ENCODE results near the gene GADL1. TPM values are rescaled to one million over a fixed set of nuclear protein-coding genes. Genes with fewer than 3 reads are reported as not detected.

The GADL1 gene
- total and polyA plus RNA-seq, 2 donors from 2014 or later, result 0.22 to 0.54 TPM

DNA sequence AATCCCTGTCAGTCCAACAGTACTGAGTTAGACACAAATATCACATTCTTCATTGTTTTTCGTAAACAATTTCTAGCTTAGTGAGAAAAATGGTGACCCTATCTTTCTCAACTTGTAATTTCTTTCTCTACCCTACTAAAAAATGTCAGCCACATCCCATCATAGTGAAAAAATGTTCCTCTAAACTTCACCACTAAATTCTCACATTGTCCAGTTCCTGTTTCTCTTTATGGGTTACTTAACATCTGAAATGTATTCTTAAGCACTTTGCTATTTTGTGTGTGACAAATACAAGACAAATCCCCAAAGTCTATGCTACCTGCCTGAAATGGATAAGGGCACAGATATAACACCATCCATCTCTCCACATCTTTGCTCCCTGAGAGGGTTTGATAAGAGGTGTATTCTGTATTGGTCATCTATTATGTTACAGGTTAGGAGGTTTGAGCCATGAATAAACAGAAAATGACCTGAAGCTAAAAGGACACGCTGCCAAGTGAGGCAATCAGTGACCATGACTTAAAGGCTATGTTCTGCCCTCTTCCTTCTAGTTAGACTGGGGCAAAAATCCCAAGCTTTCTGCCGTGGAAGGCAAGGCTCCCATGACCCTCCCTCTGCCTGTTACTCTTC is 118.2 kb downstream of the GADL1 start:
- Histone ChIP-seq H3K9me3 (ENCODE audit: control insufficient read depth in 2 of 3, insufficient read depth in 1 of 3, low read length in 3 of 3) (no peaks in the 10 kb centered on the region), H3K27ac (ENCODE audit: low read depth in 2 of 2, low read length in 2 of 2) (no peak overlapping the region), H3K4me3 (ENCODE audit: low read length in 3 of 3) (no peak overlapping the region), H3K4me1 (ENCODE audit: control insufficient read depth in 2 of 3, insufficient read depth in 2 of 3, low read depth in 1 of 3, low read length in 3 of 3) (no peaks in the 10 kb centered on the region), H3K27me3 (ENCODE audit: control insufficient read depth, insufficient read depth, low read length) (no peaks in the 10 kb centered on the region), H3K36me3 (ENCODE audit: control insufficient read depth in 2 of 3, insufficient read depth in 3 of 3, low read length in 3 of 3) (no peaks in the 10 kb centered on the region), H3K9ac (ENCODE audit: low read length in 3 of 3) (no peak overlapping the region)
- FAIRE-seq, result no peak
- TF ChIP-seq, protein P1, sequence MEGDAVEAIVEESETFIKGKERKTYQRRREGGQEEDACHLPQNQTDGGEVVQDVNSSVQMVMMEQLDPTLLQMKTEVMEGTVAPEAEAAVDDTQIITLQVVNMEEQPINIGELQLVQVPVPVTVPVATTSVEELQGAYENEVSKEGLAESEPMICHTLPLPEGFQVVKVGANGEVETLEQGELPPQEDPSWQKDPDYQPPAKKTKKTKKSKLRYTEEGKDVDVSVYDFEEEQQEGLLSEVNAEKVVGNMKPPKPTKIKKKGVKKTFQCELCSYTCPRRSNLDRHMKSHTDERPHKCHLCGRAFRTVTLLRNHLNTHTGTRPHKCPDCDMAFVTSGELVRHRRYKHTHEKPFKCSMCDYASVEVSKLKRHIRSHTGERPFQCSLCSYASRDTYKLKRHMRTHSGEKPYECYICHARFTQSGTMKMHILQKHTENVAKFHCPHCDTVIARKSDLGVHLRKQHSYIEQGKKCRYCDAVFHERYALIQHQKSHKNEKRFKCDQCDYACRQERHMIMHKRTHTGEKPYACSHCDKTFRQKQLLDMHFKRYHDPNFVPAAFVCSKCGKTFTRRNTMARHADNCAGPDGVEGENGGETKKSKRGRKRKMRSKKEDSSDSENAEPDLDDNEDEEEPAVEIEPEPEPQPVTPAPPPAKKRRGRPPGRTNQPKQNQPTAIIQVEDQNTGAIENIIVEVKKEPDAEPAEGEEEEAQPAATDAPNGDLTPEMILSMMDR (IDR thresholded peaks at IDR 0.05; ENCODE audit: borderline replicate concordance, extremely low read depth, insufficient read depth), result no peak
- intact Hi-C loops (cut with DNase I), result no loop called here
- DNase-seq, result no peak

DNA sequence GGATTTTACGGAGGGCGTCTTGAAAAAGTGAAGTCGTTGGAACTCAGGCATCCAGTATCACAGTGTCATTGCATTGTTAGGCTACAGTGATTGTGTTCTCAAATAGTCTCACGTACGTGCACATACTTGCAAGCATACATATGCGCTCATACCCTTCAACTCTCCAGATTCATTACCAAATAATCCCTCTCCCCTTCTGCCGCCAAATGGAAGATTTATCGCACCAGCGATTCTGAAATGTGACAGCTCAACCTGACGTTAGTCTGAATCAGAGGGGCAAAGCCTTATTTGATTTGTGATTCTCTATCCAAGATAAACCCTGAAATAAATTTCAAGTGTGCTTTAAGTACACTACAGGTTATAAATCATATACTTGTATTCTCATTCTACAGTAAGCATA is 119.4 kb downstream of the GADL1 start:
- DNase-seq (peak in 3 of 5 donors; percentile 21 to 73 (median 63)), FAIRE-seq (no peak)
- no peaks in the 10 kb centered on the region for H3K4me1 ChIP-seq (ENCODE audit: control insufficient read depth in 2 of 3, insufficient read depth in 2 of 3, low read depth in 1 of 3, low read length in 3 of 3)
- no peaks in the 10 kb centered on the region for H3K27me3 ChIP-seq (ENCODE audit: control insufficient read depth, insufficient read depth, low read length)
- TF ChIP-seq, protein P1 (IDR thresholded peaks at IDR 0.05; ENCODE audit: borderline replicate concordance, extremely low read depth, insufficient read depth), result no peak
- no peak overlapping the region for H3K9ac ChIP-seq (ENCODE audit: low read length in 3 of 3)
- H3K27ac ChIP-seq (ENCODE audit: low read depth in 2 of 2, low read length in 2 of 2), result no peak overlapping the region
- no peaks in the 10 kb centered on the region for H3K9me3 ChIP-seq (ENCODE audit: control insufficient read depth in 2 of 3, insufficient read depth in 1 of 3, low read length in 3 of 3)
- H3K36me3 ChIP-seq (ENCODE audit: control insufficient read depth in 2 of 3, insufficient read depth in 3 of 3, low read length in 3 of 3), result no peaks in the 10 kb centered on the region
- intact Hi-C loops (cut with DNase I), result no loop called here
- H3K4me3 ChIP-seq (ENCODE audit: low read length in 3 of 3), result no peak overlapping the region

DNA sequence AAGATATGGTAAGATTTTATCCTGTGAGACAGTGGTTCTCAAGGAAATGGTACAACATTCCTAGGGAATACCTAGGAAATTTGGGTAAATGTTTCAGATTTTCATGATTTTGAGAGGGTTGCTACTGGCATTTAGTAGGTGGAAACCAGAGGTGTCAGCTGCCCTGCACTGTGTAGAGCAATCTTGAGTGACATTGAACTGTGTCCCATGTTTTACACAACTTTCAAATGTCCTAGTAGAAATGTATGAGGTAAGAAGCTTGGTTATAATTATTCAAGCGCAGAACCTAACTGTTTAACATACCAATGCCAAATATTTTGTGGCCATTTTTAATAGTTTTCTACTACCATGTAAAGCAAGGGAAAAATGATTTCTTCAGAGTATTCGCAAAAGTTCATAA is 120.4 kb downstream of the GADL1 start:
- Histone ChIP-seq H3K9ac (ENCODE audit: low read length in 3 of 3) (no peak overlapping the region), H3K4me3 (ENCODE audit: low read length in 3 of 3) (no peak overlapping the region), H3K27ac (ENCODE audit: low read depth in 2 of 2, low read length in 2 of 2) (no peak overlapping the region), H3K4me1 (ENCODE audit: control insufficient read depth in 2 of 3, insufficient read depth in 2 of 3, low read depth in 1 of 3, low read length in 3 of 3) (no peaks in the 10 kb centered on the region), H3K36me3 (ENCODE audit: control insufficient read depth in 2 of 3, insufficient read depth in 3 of 3, low read length in 3 of 3) (no peaks in the 10 kb centered on the region), H3K9me3 (ENCODE audit: control insufficient read depth in 2 of 3, insufficient read depth in 1 of 3, low read length in 3 of 3) (no peaks in the 10 kb centered on the region), H3K27me3 (ENCODE audit: control insufficient read depth, insufficient read depth, low read length) (no peaks in the 10 kb centered on the region)
- TF ChIP-seq, protein P1 (IDR thresholded peaks at IDR 0.05; ENCODE audit: borderline replicate concordance, extremely low read depth, insufficient read depth), result no peak
- DNase-seq, result no peak
- intact Hi-C loops (cut with DNase I), result no loop called here
- FAIRE-seq, result no peak

DNA sequence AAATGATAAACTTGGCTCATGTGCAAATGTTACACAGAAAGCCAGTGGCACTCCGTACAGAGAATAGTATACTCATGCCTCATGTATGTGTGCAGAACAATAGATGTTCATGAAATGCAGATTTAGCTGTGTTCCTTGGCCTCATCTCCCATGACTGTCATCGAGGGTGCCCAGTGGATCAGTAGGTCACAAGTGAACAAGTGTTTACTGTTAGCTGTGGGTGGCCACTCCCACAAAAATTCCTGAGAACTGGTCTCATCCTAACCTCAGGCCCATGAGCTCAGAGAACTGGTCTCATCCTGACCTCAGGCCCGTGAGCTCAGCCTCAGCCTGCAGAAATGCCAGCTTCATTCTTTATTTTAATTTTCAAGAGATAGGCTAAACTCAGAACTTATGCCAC is 124.1 kb downstream of the GADL1 start:
- intact Hi-C loops (cut with DNase I), result no loop called here
- no peak overlapping the region for H3K27ac ChIP-seq (ENCODE audit: low read depth in 2 of 2, low read length in 2 of 2)
- no peak overlapping the region for H3K9ac ChIP-seq (ENCODE audit: low read length in 3 of 3)
- FAIRE-seq, result no peak
- DNase-seq, result peak in 2 of 5 donors; percentile 55 to 56
- TF ChIP-seq, protein P1 (IDR thresholded peaks at IDR 0.05; ENCODE audit: borderline replicate concordance, extremely low read depth, insufficient read depth), result no peak
- no peak overlapping the region for H3K4me3 ChIP-seq (ENCODE audit: low read length in 3 of 3)
- H3K27me3 ChIP-seq (ENCODE audit: control insufficient read depth, insufficient read depth, low read length), result no peaks in the 10 kb centered on the region
- H3K36me3 ChIP-seq (ENCODE audit: control insufficient read depth in 2 of 3, insufficient read depth in 3 of 3, low read length in 3 of 3), result no peaks in the 10 kb centered on the region
- no peaks in the 10 kb centered on the region for H3K9me3 ChIP-seq (ENCODE audit: control insufficient read depth in 2 of 3, insufficient read depth in 1 of 3, low read length in 3 of 3)
- no peaks in the 10 kb centered on the region for H3K4me1 ChIP-seq (ENCODE audit: control insufficient read depth in 2 of 3, insufficient read depth in 2 of 3, low read depth in 1 of 3, low read length in 3 of 3)

All from kidney (tissue), 14 donors.